Large intestine (tissue), 3 donors: ENCODE data around the gene TOGARAM2. TPM values are rescaled to one million over a fixed set of nuclear protein-coding genes. Genes with fewer than 3 reads are reported as not detected.
A peak's percentile ranks its signal among the peaks of the same experiment; 100 is the strongest.

ENCODE experiments used
- DNase-seq, 2 donors: peaks; one replicate each; pipeline versions ENCODE4 v3.0.0 to v3.0.0-alpha.2; 2013
- H3K27ac ChIP-seq: one replicate; pipeline ENCODE4 v1.5.1; 2013; ENCODE audit warnings: low read length
- H3K27me3 ChIP-seq: 2 replicates; pipeline ENCODE4 v1.6.1; 2013; ENCODE audit warnings: low read length; ENCODE audit not compliant: control insufficient read depth, insufficient read depth
- H3K36me3 ChIP-seq: 2 replicates; pipeline ENCODE4 v1.6.1; 2013; ENCODE audit warnings: low read length; ENCODE audit not compliant: control insufficient read depth, insufficient read depth
- H3K4me1 ChIP-seq: one replicate; pipeline ENCODE4 v1.6.1; 2013; ENCODE audit warnings: low read length; ENCODE audit not compliant: control insufficient read depth, insufficient read depth
- H3K4me3 ChIP-seq: one replicate; pipeline ENCODE4 v1.5.1; 2013; ENCODE audit warnings: low read length
- H3K9me3 ChIP-seq: one replicate; pipeline ENCODE4 v1.6.1; 2013; ENCODE audit warnings: mild to moderate bottlenecking, low read depth, low read length, moderate library complexity; ENCODE audit not compliant: control insufficient read depth
- WGBS: methylation state at CpG from one replicate; pipeline ENCODE4 v1.1.5; 2013; ENCODE audit warnings: low lambda C conversion rate; ENCODE audit not compliant: insufficient coverage; 5-methylcytosine and 5-hydroxymethylcytosine counted together
- polyA plus RNA-seq: library from polyadenylated mRNA; unstranded; fragments of 120-200 nt; gene quantifications from one replicate; pipeline ENCODE4 v1.2.1, GENCODE V29; 2013

TOGARAM2 gene
- polyA plus RNA-seq, 1 donor = 2.1 TPM

GRCh38 chr2:29010946-29011345 lies 29.8 kb downstream of the TOGARAM2 start:
- no CpG with 5 or more reads among the region's 7 CpGs for WGBS
- no peak overlapping the region for H3K4me3 ChIP-seq
- peaks cover 4% of the 10 kb centered on the region for H3K9me3 ChIP-seq
- no peaks in the 10 kb centered on the region for H3K27me3 ChIP-seq
- H3K4me1 ChIP-seq = peaks cover 4% of the 10 kb centered on the region
- DNase-seq = peak; percentile 23 to 27
- no peak overlapping the region for H3K27ac ChIP-seq
- no peaks in the 10 kb centered on the region for H3K36me3 ChIP-seq

GRCh38 chr2:29011418-29012060 lies 30.4 kb downstream of the TOGARAM2 start:
- H3K27me3 ChIP-seq = no peaks in the 10 kb centered on the region
- DNase-seq = peak in 1 of 2 donors; percentile 16
- H3K9me3 ChIP-seq = no peaks in the 10 kb centered on the region
- no peak overlapping the region for H3K4me3 ChIP-seq
- 87% methylated on average over 3 of the region's 19 CpGs for WGBS
- no peak overlapping the region for H3K27ac ChIP-seq
- no peaks in the 10 kb centered on the region for H3K36me3 ChIP-seq
- peaks cover 4% of the 10 kb centered on the region for H3K4me1 ChIP-seq

- no peaks in the 10 kb centered on the region for H3K9me3 ChIP-seq
- H3K4me1 ChIP-seq = peaks cover 4% of the 10 kb centered on the region
- H3K4me3 ChIP-seq = no peak overlapping the region
- H3K27me3 ChIP-seq = no peaks in the 10 kb centered on the region
- no peaks in the 10 kb centered on the region for H3K36me3 ChIP-seq
- H3K27ac ChIP-seq = no peak overlapping the region
- DNase-seq = no peak
- no CpG with 5 or more reads among the region's 9 CpGs for WGBS
Measured at GRCh38 chr2:29012211-29012681, 31.1 kb downstream of the TOGARAM2 start.

GRCh38 chr2:29013057-29013780 lies 32.1 kb downstream of the TOGARAM2 start:
- H3K36me3 ChIP-seq = no peaks in the 10 kb centered on the region
- no peaks in the 10 kb centered on the region for H3K27me3 ChIP-seq
- peaks cover 4% of the 10 kb centered on the region for H3K4me1 ChIP-seq
- no peak overlapping the region for H3K27ac ChIP-seq
- DNase-seq = no peak
- WGBS = 60% methylated on average over 1 of the region's 11 CpGs
- H3K9me3 ChIP-seq = no peaks in the 10 kb centered on the region
- no peak overlapping the region for H3K4me3 ChIP-seq

- H3K27me3 ChIP-seq = no peaks in the 10 kb centered on the region
- H3K36me3 ChIP-seq = no peaks in the 10 kb centered on the region
- no peak overlapping the region for H3K4me3 ChIP-seq
- H3K27ac ChIP-seq = no peak overlapping the region
- H3K9me3 ChIP-seq = no peaks in the 10 kb centered on the region
- no CpG with 5 or more reads among the region's 8 CpGs for WGBS
- no peak for DNase-seq
- H3K4me1 ChIP-seq = peaks cover 4% of the 10 kb centered on the region
Measured at GRCh38 chr2:29014331-29014730, 33.2 kb downstream of the TOGARAM2 start.

GRCh38 chr2:29014811-29015421 lies 33.8 kb downstream of the TOGARAM2 start:
- peaks cover 4% of the 10 kb centered on the region for H3K4me1 ChIP-seq
- no peaks in the 10 kb centered on the region for H3K27me3 ChIP-seq
- H3K36me3 ChIP-seq = no peaks in the 10 kb centered on the region
- H3K9me3 ChIP-seq = no peaks in the 10 kb centered on the region
- no peak overlapping the region for H3K27ac ChIP-seq
- DNase-seq = no peak
- H3K4me3 ChIP-seq = no peak overlapping the region
- 60% methylated on average over 1 of the region's 13 CpGs for WGBS

- Histone ChIP-seq H3K9me3 (no peaks in the 10 kb centered on the region), H3K4me3 (no peak overlapping the region), H3K36me3 (no peaks in the 10 kb centered on the region), H3K4me1 (peaks cover 4% of the 10 kb centered on the region), H3K27me3 (no peaks in the 10 kb centered on the region), H3K27ac (no peak overlapping the region)
- DNase-seq = no peak
- no CpG with 5 or more reads among the region's 17 CpGs for WGBS
Measured at GRCh38 chr2:29015701-29016470, 34.8 kb downstream of the TOGARAM2 start.

GRCh38 chr2:29016504-29016903 lies 35.4 kb downstream of the TOGARAM2 start:
- Histone ChIP-seq H3K9me3 (no peaks in the 10 kb centered on the region), H3K36me3 (no peaks in the 10 kb centered on the region), H3K27me3 (no peaks in the 10 kb centered on the region), H3K4me3 (no peak overlapping the region), H3K27ac (no peak overlapping the region), H3K4me1 (peaks cover 4% of the 10 kb centered on the region)
- DNase-seq = no peak
- 75% methylated on average over 2 of the region's 5 CpGs for WGBS

- H3K9me3 ChIP-seq = no peaks in the 10 kb centered on the region
- H3K4me3 ChIP-seq = no peak overlapping the region
- no peak for DNase-seq
- H3K36me3 ChIP-seq = no peaks in the 10 kb centered on the region
- no peak overlapping the region for H3K27ac ChIP-seq
- no CpG with 5 or more reads among the region's 19 CpGs for WGBS
- H3K4me1 ChIP-seq = peaks cover 4% of the 10 kb centered on the region
- no peaks in the 10 kb centered on the region for H3K27me3 ChIP-seq
Measured at GRCh38 chr2:29017716-29018435, 36.8 kb downstream of the TOGARAM2 start.
